Right lobe of liver (tissue), 4 donors: ENCODE data around the gene YBEY.

Source experiments
- CTCF ChIP-seq, 4 donors: fragments of 200-600 bp in 3 of 4; fragments of 450-650 bp in 1 of 4; IDR thresholded peaks; one replicate each; pipeline versions ENCODE4 v1.5.1 to v1.8.0; 2016 to 2022; ENCODE audit warnings: antibody characterized with exemption in 4 of 4, mild to moderate bottlenecking in 2 of 4
- POLR2A ChIP-seq: fragments of 450-650 bp; IDR thresholded peaks from one replicate; pipeline ENCODE4 v1.6.1; 2017; ENCODE audit warnings: antibody characterized with exemption, mild to moderate bottlenecking
- donor health status: DM: no; HTN: no; CAD: no.
- donor health status: DM: no; HTN: no; CAD: no.
- donor health status: DM: no; HTN: yes; CAD: no.

GRCh38 chr21:46268371-46268770, 17.8 kb upstream of the YBEY start:
- no peak for TF ChIP-seq POLR2A
- TF ChIP-seq CTCF (IDR thresholded peaks at IDR 0.05), result no peak
